ENCODE data around the gene MPZL3.

DNA sequence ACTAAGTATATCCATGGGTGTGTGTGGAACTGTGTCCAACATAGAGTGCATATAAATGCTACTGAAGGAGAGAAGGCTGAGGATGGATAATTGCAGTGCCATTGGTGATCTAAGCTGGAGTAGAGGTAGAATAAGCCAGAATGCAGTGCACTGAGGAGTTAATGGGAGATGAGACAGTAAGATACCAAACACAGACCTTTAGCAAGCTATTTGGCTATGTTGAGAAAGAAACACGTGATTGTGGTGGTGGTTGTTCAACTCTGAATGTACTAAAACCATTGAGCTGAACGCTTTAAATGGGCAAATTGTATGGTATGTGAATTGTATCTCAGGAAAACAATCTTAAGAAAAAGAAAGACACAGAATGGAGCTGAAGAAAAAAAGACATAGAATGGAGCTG, 50.2 kb downstream of the MPZL3 start:
- TF ChIP-seq CTCF (optimal IDR thresholded peaks at IDR 0.05 in 1 of 3, IDR thresholded peaks at IDR 0.05 in 1 of 3, conservative IDR thresholded peaks at IDR 0.05 in 1 of 3; ENCODE audit: extremely low read depth in 1 of 3, insufficient read depth in 2 of 3, low read length in 3 of 3) (no peak), EZH2 (IDR thresholded peaks at IDR 0.05; ENCODE audit: low read length) (no peak)

All from keratinocyte (primary cell).